Left hindlimb (tissue), 1 donor: Measurements from ENCODE around the gene KMO.

ENCODE experiments used
- DNase-seq: peaks from one replicate; pipeline ENCODE4 v3.0.0-alpha.2; 2018

The KMO gene

GRCh38 chr1:241631674-241632073 is 99.5 kb downstream of the KMO start:
- no peak for DNase-seq

GRCh38 chr1:241632987-241633386 is 100.8 kb downstream of the KMO start:
- no peak for DNase-seq

- no peak for DNase-seq
These were observed 103.5 kb downstream of the KMO start for GRCh38 chr1:241635556-241636152.

- no peak for DNase-seq
These were observed 104.1 kb downstream of the KMO start for GRCh38 chr1:241636291-241636690.

GRCh38 chr1:241637046-241637590 is 104.9 kb downstream of the KMO start:
- DNase-seq, result no peak

- no peak for DNase-seq
These were observed 105.4 kb downstream of the KMO start for GRCh38 chr1:241637604-241638003.

GRCh38 chr1:241638099-241638682 is 106.0 kb downstream of the KMO start:
- DNase-seq, result no peak

- no peak for DNase-seq
These were observed 106.9 kb downstream of the KMO start for GRCh38 chr1:241638909-241639622.

- no peak for DNase-seq
These were observed 107.5 kb downstream of the KMO start for GRCh38 chr1:241639623-241640148.

- DNase-seq, result peak; percentile 95
These were observed 108.1 kb downstream of the KMO start, which contains the start of the genes CHML and OPN3 for GRCh38 chr1:241640149-241640866. Gene CHML (minus strand): TSS chr1:241640369. CDS start chr1:241635766, 4,603 bp downstream. Gene OPN3 (minus strand): TSS chr1:241640369. CDS start chr1:241640254, 115 bp downstream.

GRCh38 chr1:241640867-241641622 is 108.9 kb downstream of the KMO start:
- no peak for DNase-seq

- no peak for DNase-seq
These were observed 109.8 kb downstream of the KMO start for GRCh38 chr1:241641773-241642592.

GRCh38 chr1:241642593-241642944 is 110.4 kb downstream of the KMO start:
- no peak for DNase-seq

- DNase-seq, result no peak
These were observed 112.1 kb downstream of the KMO start for GRCh38 chr1:241644259-241644658.

GRCh38 chr1:241645199-241645598 is 113.0 kb downstream of the KMO start:
- no peak for DNase-seq
